Measurements from ENCODE around the gene SSH2.
A peak's percentile ranks its signal among the peaks of the same experiment; 100 is the strongest.

Gene SSH2

GRCh38 chr17:29778956-29779811, 150.8 kb downstream of the SSH2 start:
- peak; percentile 57 to 76 for DNase-seq (ENCODE audit: low read depth in 2 of 2)

DNA sequence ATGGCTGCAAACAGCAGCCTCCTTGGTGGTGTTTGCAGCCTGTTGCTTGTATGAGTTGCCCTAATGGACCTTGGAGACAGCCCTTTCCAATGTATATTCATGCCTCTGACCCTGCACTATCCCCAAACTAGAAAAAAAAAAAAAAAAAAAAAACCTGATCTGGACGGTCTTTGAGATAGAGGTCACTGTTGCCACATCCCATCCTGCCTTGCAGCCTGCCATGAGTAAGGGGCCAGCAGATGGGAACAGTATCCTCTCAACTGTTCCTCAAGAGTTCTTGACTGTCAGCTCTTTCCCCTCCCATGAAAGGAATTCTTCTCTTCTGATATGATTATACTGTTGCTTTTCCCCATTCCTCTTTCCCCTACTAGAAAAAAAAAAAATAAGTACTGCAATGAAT, 152.4 kb downstream of the SSH2 start:
- no peak for DNase-seq (ENCODE audit: low read depth in 2 of 2)

- DNase-seq (ENCODE audit: low read depth in 2 of 2): no peak
Observed at GRCh38 chr17:29776026-29776425, 154.0 kb downstream of the SSH2 start.

DNA sequence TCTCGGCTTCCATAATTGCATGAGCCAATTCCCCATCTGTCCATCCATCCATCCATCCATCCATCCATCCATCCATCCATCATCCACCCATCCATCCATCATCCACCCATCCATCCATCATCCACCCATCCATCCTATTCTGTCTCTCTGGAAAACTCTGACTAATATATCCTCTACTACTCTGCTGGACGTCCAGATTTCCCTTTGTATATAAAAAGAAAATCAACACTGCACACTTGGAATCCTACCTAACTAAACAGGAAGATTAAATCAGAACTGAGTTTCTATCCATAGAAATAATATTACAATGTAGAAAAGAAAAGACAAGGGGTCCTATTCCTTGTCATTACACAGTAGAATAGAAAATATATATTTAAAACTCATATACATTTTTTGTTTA, 157.0 kb downstream of the SSH2 start:
- no peak for DNase-seq (ENCODE audit: low read depth in 2 of 2)

DNA sequence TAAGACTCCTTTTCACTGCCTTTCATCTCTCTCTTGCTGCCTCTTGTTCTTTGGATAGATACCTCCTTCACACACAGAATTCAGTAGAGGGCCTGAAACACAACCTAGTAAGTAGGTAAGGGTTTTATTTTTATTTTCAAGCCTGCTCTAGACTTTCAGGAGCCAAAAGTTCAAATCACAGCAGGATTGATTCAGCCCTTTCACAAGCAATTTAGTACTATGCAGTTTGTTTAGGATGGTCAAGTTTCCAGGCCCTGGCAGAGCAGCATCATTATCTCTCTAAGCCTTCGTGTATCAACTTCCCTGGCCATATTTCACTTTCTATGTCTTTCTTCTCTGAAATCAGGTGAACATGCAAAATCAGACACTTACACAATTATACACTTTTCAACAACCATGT, 158.5 kb downstream of the SSH2 start:
- DNase-seq (ENCODE audit: low read depth in 2 of 2): no peak

DNA sequence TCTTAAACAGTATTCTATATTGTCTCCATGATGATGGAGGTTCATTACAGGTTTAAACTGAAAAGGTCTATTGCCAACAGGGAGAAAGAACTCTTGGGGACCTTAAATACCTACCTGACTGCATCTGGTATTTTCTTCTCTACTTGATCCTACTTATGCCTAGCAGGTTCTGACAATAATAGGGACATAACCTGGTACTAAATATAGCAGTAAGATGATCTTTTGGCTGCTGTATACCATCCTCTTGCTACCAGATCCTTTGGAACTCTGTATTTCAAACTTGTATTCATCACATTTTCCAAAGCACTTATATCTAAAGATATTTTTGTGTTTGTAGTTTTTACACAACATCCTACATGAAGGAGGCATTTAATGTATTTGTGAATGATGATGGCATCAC, 160.8 kb downstream of the SSH2 start:
- no peak for DNase-seq (ENCODE audit: low read depth in 2 of 2)

DNA sequence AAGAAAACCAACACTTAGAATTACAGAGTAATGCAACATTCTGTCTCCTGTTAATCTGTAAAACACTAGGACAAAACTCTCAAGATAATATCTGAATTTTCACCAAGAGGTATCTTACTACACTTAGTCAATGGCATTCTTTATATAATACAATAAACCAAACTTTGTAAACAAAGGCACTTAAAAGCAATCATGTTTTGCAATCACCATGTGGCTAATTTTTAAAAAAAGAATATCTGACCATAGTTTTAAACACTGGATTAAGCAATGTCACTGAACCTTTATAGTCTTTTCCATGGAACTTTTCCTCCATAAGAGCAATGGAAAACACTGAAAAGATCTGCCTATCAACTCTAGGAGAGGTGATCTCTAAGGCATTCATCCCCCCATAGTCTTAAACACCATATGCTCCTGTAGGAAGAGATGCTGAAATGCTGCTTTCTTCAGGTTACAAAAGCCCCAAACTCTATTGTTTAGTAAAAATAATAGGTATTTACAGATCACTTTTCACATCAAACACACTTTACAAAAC, 163.2 kb downstream of the SSH2 start:
- no peak for DNase-seq (ENCODE audit: low read depth in 2 of 2)

- DNase-seq (ENCODE audit: low read depth in 2 of 2): no peak
Observed at GRCh38 chr17:29764748-29765147, 165.3 kb downstream of the SSH2 start.

DNA sequence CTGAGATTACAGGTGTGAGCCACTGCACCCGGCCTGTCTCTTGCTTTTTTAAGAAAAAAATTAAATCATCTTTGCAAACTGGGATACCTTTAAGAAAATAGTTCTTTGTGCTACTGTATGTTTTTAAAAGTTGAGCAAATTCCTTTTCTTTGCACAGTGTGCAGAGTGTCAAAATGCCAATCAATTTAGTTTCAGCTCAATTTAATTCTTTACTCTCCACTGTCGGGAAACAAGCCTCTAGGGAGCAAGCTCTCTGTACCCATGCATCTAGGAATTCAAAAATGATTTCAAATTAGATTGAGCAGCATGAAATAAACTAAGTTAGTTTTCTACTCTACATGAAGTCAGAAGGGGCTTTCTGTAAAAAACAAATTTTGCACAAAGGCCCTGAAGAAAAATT, 165.8 kb downstream of the SSH2 start:
- DNase-seq (ENCODE audit: low read depth in 2 of 2): no peak

DNA sequence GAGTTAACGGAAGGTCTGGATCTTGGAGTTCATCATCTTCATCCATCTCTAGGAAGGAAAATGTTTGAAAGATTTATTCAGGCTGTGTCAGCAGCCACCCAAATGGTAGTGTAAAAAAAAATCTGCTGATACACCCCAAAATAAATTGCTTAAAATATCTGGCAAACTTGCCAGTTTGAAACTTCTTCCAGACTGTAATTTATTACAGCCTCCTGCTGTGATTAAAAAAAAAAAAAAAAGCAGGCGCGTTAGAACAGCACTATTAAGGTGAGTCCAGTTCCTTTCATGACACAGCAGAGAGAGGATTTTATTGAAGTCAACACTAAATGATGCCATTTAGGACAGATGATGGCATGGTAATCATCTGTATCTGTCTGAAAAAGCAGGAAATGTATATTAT, 166.8 kb downstream of the SSH2 start:
- DNase-seq (ENCODE audit: low read depth in 2 of 2): no peak

DNA sequence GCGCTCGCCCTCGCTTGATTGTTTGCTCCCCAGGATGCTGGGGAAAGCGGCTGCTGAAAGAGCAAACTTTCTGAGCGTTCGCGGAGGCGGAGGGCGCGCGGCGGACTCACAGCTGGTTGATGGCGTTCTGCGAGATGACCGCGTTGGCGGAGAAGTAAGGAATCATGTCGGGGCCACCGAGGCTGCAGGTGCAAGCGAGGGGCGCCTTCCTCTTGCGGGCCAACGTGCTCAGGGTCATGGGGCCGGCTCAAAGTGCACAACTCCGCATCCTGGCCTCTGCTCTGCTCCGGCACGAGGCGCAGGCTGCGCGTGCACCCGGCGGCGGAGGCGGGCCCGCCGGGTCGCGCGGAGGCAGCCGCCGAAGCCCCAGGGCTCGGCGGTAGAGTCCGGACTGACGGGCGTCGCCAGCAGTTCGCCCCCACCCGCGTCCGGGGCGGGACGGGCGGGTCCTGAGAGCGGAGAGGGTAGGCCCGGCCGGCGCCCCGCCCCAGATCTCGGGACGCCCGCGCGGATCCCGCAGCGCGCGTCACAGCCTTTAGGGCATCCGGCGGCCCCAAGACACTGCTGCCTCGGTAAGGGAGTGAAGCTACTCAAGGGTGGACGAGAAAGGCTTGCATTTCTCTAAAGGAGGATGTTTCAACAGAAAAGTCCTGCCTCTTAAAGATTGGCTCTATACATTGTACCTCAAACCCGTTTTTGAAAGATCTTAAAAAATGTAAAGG, 168.8 kb downstream of the SSH2 start:
- DNase-seq (ENCODE audit: low read depth in 2 of 2): peak; percentile 82 to 94

- DNase-seq (ENCODE audit: low read depth in 2 of 2): peak; percentile 19 to 31
Observed at GRCh38 chr17:29760279-29761039, 169.6 kb downstream of the SSH2 start.

DNA sequence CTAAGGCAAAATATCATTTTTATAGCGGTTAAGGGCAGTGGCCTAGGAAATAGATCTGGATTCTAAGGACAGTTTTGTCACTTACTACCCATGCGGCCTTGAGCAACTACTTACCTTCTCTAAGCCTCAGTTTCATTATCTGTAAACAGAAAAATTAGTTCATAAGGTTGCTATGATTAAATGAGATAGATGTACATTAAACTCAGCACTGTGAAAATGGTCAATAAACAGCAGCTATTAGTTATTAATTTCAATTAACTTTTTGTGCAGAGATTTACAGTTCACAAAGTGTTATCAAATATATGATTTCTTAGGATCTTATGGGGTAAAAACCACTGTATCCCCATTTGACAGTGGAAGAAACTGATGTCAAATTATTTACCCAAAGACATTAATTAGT, 171.8 kb downstream of the SSH2 start:
- DNase-seq (ENCODE audit: low read depth in 2 of 2): no peak

GRCh38 chr17:29757788-29758187, 172.2 kb downstream of the SSH2 start:
- no peak for DNase-seq (ENCODE audit: low read depth in 2 of 2)

GRCh38 chr17:29753845-29754439, 176.1 kb downstream of the SSH2 start:
- DNase-seq (ENCODE audit: low read depth in 2 of 2): no peak

- no peak for DNase-seq (ENCODE audit: low read depth in 2 of 2)
Observed at GRCh38 chr17:29749045-29749825, 180.8 kb downstream of the SSH2 start.

- no peak for DNase-seq (ENCODE audit: low read depth in 2 of 2)
Observed at GRCh38 chr17:29748400-29748799, 181.6 kb downstream of the SSH2 start.

GRCh38 chr17:29747660-29748059, 182.4 kb downstream of the SSH2 start:
- DNase-seq (ENCODE audit: low read depth in 2 of 2): no peak

DNA sequence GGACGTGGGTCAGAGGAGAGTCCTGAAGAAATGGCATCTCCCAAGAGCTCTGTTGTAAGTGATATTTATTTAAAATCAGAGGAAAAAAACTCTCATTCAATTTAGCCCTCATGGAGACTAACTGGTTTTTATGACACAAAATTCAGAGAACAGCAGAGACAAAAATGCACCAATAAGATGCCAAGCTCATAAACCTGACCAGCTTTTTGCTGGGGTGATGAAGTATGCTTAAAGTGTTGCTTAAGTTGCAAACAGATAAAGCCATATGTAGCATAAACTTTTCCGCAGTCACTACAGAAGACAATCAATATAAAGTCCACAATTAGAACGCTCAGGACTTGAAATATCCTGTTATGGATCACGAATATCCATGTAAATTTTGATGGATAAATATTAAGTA, 183.4 kb downstream of the SSH2 start:
- DNase-seq (ENCODE audit: low read depth in 2 of 2): no peak

DNA sequence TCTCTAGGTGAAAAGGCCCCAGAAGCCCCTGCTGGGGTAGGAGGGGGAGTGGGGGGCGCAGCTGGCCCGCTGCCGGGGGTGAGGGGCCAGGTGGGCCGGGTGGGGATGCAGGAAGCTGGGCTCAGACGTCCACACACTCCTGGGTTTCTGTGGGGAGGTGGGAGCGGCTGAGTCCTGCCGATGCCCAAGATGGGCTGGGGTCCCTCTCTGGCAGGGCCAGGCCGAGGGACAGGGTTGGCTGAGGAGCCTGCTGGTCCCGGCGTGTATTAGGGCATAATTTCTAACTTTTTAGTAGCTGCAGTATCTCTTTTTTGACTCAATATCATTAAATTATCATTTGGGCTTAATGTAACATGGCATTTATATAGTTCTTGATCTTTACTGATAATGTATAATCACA, 185.9 kb downstream of the SSH2 start:
- DNase-seq (ENCODE audit: low read depth in 2 of 2): no peak

- DNase-seq (ENCODE audit: low read depth in 2 of 2): no peak
Observed at GRCh38 chr17:29742210-29742513, 187.9 kb downstream of the SSH2 start.

Data from stimulated activated CD4-positive, alpha-beta T cell treated with anti-CD3 and anti-CD28 coated beads, Interleukin-15, amount 100 ng/mL, for 48 hours (primary cell).